Measurements from ENCODE around the gene AKT3. TPM values are rescaled to one million over a fixed set of nuclear protein-coding genes. Genes with fewer than 3 reads are reported as not detected.
A peak's percentile ranks its signal among the peaks of the same experiment; 100 is the strongest.

Gene AKT3
- polyA plus RNA-seq, 2 of the 4 experiments (the other 2 are of a cell fraction) = 18.4 to 43.5 TPM

DNA sequence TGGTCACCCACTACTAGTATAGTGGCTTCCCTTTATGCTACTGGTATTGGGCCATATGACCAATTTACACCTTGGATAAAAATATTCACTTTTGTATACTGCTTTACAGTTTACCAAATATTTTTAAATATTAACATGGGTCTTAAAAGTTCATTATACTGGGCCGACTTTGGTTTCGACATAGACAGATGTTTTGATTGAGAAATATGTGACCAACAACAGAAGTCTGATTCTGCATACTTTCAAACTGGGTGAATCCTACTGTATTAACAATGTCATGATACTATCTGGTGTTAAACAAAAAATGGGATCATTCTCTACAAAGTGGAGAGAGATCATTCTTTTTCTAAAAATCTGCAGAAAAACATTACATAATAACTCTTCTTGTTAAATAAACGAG lies 134.8 kb downstream of the AKT3 start:
- 74% methylated on average over 3 of the region's 3 CpGs for WGBS (ENCODE audit: missing lambda C conversion rate)
- ChIA-PET POLR2A (no interaction called here), CTCF (no interaction called here)
- peak; percentile 46 for FAIRE-seq
- DNase-seq (ENCODE audit: low read depth in 1 of 2, low spot score in 1 of 2) = no peak
- Histone ChIP-seq H3K4me1 (peaks cover 31% of the 10 kb centered on the region), H3K27ac (no peak overlapping the region), H3K9me3 (no peaks in the 10 kb centered on the region), H3K4me2 (no peak overlapping the region), H3K4me3 (no peak overlapping the region)
- no peak for TF ChIP-seq TFCP2L1 (CRISPR knock-in tag; IDR thresholded peaks at IDR 0.05)
- TF ChIP-seq, protein P1, sequence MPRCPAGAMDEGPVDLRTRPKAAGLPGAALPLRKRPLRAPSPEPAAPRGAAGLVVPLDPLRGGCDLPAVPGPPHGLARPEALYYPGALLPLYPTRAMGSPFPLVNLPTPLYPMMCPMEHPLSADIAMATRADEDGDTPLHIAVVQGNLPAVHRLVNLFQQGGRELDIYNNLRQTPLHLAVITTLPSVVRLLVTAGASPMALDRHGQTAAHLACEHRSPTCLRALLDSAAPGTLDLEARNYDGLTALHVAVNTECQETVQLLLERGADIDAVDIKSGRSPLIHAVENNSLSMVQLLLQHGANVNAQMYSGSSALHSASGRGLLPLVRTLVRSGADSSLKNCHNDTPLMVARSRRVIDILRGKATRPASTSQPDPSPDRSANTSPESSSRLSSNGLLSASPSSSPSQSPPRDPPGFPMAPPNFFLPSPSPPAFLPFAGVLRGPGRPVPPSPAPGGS (IDR thresholded peaks at IDR 0.05) = no peak
- no peak for ATAC-seq

DNA sequence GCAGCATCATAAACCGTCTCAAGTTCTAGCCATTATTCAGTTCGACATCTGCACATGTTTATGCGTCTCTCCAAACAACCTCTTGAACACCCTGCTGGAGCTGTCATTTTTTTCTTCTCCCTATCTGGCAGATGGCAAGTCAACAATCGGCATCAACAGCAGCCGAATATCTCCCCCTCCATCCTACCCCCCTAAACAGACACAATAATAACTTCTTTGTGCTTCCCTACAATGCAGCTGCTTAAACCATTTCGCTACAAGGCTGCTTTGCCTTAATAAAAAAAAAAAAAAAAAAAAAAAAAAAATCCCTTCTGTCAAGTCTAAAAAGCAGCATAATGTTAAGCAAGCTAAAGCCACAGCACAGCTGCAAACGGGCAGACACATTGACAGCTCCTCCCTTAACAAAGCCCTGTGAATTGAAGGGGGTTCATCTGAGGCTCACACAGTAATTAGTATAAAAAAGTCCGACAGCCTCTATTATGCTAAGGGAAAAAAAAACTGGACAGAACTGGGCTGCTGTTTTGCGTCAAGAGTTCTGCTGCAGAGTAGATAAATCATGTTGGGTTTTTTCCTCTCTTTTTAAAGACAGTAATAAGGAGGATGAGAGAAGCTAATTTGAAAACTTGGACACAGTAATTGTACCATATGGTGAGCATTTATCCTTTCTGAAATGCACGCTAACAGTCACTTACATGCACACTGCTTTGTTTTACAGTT lies 136.4 kb downstream of the AKT3 start:
- Histone ChIP-seq H3K27ac (no peak overlapping the region), H3K9me3 (no peaks in the 10 kb centered on the region), H3K4me1 (peaks cover 33% of the 10 kb centered on the region), H3K4me3 (no peak overlapping the region), H3K4me2 (peak overlapping the region; percentile 49)
- TF ChIP-seq RARB (CRISPR knock-in tag; IDR thresholded peaks at IDR 0.05) = no peak
- TF ChIP-seq FOSL2 (IDR thresholded peaks at IDR 0.05) = no peak
- TF ChIP-seq FOSL2 (CRISPR knock-in tag; IDR thresholded peaks at IDR 0.05) = no peak
- ATAC-seq (peak in 1 of 2 experiments; percentile 61; a peak in 3 of 6 replicates), DNase-seq (ENCODE audit: low read depth in 1 of 2, low spot score in 1 of 2) (no peak), FAIRE-seq (no peak)
- WGBS (ENCODE audit: missing lambda C conversion rate) = 75% methylated on average over 10 of the region's 10 CpGs
- CTCF ChIA-PET = interaction anchor here (0.7 kb wide), 2 partner anchors 12 to 281 kb away, joined by 3 read pairs; no protein-coding TSS in a partner anchor
- POLR2A ChIA-PET = no interaction called here

DNA sequence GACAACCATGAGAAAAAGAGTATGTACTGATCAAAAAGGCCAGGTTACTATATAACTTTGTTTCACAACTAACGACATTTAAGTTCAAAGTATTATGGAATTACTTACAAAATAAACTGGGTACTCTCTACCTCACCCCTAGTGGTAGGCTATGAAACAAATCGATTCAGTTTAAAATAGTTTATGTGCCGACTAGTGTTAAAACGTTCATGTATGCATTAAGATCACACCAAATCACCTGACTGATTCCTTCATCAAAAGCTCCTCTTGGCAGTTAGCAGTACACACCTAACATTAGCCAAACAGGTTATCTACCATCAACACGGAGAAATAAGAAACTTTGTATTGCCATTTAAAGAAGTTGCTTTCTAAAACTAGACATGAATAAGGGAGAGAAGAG lies 137.1 kb downstream of the AKT3 start:
- ATAC-seq (peak; percentile 43 to 75; a peak in 4 of 6 replicates), FAIRE-seq (no peak), DNase-seq (ENCODE audit: low read depth in 1 of 2, low spot score in 1 of 2) (peak in 1 of 2 experiments; percentile 24)
- ChIA-PET POLR2A (no interaction called here), CTCF (interaction anchor here (0.7 to 1.1 kb wide), 2 partner anchors 19 to 251 kb away, joined by 3 read pairs; no protein-coding TSS in a partner anchor)
- no peak for TF ChIP-seq CBX8 (IDR thresholded peaks at IDR 0.05)
- TF ChIP-seq, protein P2, sequence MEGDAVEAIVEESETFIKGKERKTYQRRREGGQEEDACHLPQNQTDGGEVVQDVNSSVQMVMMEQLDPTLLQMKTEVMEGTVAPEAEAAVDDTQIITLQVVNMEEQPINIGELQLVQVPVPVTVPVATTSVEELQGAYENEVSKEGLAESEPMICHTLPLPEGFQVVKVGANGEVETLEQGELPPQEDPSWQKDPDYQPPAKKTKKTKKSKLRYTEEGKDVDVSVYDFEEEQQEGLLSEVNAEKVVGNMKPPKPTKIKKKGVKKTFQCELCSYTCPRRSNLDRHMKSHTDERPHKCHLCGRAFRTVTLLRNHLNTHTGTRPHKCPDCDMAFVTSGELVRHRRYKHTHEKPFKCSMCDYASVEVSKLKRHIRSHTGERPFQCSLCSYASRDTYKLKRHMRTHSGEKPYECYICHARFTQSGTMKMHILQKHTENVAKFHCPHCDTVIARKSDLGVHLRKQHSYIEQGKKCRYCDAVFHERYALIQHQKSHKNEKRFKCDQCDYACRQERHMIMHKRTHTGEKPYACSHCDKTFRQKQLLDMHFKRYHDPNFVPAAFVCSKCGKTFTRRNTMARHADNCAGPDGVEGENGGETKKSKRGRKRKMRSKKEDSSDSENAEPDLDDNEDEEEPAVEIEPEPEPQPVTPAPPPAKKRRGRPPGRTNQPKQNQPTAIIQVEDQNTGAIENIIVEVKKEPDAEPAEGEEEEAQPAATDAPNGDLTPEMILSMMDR (IDR thresholded peaks at IDR 0.05) = peak; percentile 21; the same call in 1 of the 3 replicates
- TF ChIP-seq NR3C1 (IDR thresholded peaks at IDR 0.05) = no peak
- Histone ChIP-seq H3K27ac (no peak overlapping the region), H3K4me2 (peak overlapping the region; percentile 49), H3K4me3 (no peak overlapping the region), H3K9me3 (no peaks in the 10 kb centered on the region), H3K4me1 (peaks cover 35% of the 10 kb centered on the region)
- 22% methylated on average over 5 of the region's 5 CpGs for WGBS (ENCODE audit: missing lambda C conversion rate)

DNA sequence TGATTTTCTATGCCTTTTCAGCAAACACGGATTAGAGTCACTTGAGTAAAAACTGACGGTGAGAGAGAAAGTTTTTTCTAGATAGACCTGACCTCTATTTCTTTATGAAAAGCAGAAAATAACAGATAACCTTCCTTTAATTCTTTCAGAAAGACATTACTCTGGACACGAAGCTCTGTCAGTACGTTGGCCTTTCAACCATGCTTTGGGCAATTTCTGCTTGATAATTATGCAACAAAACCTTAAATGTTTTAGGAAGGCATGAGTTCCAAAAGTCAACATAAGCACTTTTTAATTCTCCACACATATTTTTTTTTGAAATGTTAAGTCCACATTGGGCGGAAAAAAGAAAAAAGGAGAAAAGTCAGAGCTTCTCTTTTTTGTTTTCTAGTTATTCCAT lies 137.8 kb downstream of the AKT3 start:
- 76% methylated on average over 5 of the region's 5 CpGs for WGBS (ENCODE audit: missing lambda C conversion rate)
- POLR2A ChIA-PET = no interaction called here
- no peak for TF ChIP-seq CBX8 (IDR thresholded peaks at IDR 0.05)
- no peak for TF ChIP-seq JUN (IDR thresholded peaks at IDR 0.05)
- TF ChIP-seq ZFP36 (IDR thresholded peaks at IDR 0.05; ENCODE audit: borderline replicate concordance, partially characterized antibody) = no peak
- no peak for TF ChIP-seq FOXS1 (CRISPR knock-in tag; IDR thresholded peaks at IDR 0.05)
- TF ChIP-seq POLR2AphosphoS2 (conservative IDR thresholded peaks at IDR 0.05; ENCODE audit: low read length) = no peak
- no peak for TF ChIP-seq NFE2L2 (conservative IDR thresholded peaks at IDR 0.05; ENCODE audit: low read length)
- TF ChIP-seq FOSB (CRISPR knock-in tag; IDR thresholded peaks at IDR 0.05) = no peak
- TF ChIP-seq ESRRA (IDR thresholded peaks at IDR 0.05; ENCODE audit: borderline replicate concordance, low read length) = no peak
- TF ChIP-seq CBX2 (IDR thresholded peaks at IDR 0.05; ENCODE audit: borderline replicate concordance, low read depth) = no peak
- Histone ChIP-seq H3K4me3 (no peak overlapping the region), H3K9me3 (no peaks in the 10 kb centered on the region), H3K27ac (no peak overlapping the region), H3K4me1 (peaks cover 35% of the 10 kb centered on the region), H3K4me2 (no peak overlapping the region)
- DNase-seq (ENCODE audit: low read depth in 1 of 2, low spot score in 1 of 2) (no peak), FAIRE-seq (no peak), ATAC-seq (no peak)
- CTCF ChIA-PET = interaction anchor here (0.7 to 1.1 kb wide), 2 partner anchors 18 to 251 kb away, joined by 3 read pairs; no protein-coding TSS in a partner anchor

Measured in A549 (cell line).